A549 (cell line): ENCODE results near the gene SLC24A2.

Experiments used
- EP300 ChIP-seq, 2 experiments: fragments of >200 bp; sonication (Bioruptor Twin); formaldehyde crosslinking; IDR thresholded peaks; 2 replicates in 1 of 2; 3 replicates in 1 of 2; pipeline ENCODE4 v1.6.1; 2016 to 2017
- HOXB5 ChIP-seq: fragments of 250-450 bp; sonication (Bioruptor Pico); IDR thresholded peaks from 2 replicates; pipeline ENCODE4 v1.5.0; 2020; ENCODE audit warnings: mild to moderate bottlenecking, moderate library complexity
- KDM5A ChIP-seq: fragments of 200-600 bp; sonication (generic); IDR thresholded peaks from 2 replicates; pipeline ENCODE4 v1.6.1; 2016; ENCODE audit warnings: antibody characterized with exemption, mild to moderate bottlenecking
- MAZ ChIP-seq: fragments of 150-350 bp; IDR thresholded peaks from 2 replicates; pipeline ENCODE4 v1.6.1; 2014; ENCODE audit warnings: antibody characterized with exemption, low read depth, low read length, borderline replicate concordance
- POLR2A ChIP-seq: IDR thresholded peaks from 2 replicates; pipeline ENCODE4 v1.6.1; 2012; ENCODE audit warnings: mild to moderate bottlenecking, low read length
- RCOR1 ChIP-seq: fragments of 150-350 bp; IDR thresholded peaks from 2 replicates; pipeline ENCODE4 v1.6.1; 2014; ENCODE audit warnings: antibody characterized with exemption, low read length, low read depth
- RFX5 ChIP-seq: fragments of 450-650 bp; IDR thresholded peaks from 2 replicates; pipeline ENCODE4 v1.7.1; 2014; ENCODE audit warnings: antibody characterized with exemption, mild to moderate bottlenecking, moderate library complexity
- TF ChIP-seq, protein P1 (sequence below): fragments of >200 bp; sonication (Bioruptor Twin); formaldehyde crosslinking; IDR thresholded peaks from 3 replicates; pipeline ENCODE4 v1.5.1; 2016
- TF ChIP-seq, protein P2 (sequence below): IDR thresholded peaks from 2 replicates; pipeline ENCODE4 v1.6.1; 2012
- TF ChIP-seq, protein P3 (sequence below): IDR thresholded peaks from 2 replicates; pipeline ENCODE4 v1.6.1; 2012

DNA sequence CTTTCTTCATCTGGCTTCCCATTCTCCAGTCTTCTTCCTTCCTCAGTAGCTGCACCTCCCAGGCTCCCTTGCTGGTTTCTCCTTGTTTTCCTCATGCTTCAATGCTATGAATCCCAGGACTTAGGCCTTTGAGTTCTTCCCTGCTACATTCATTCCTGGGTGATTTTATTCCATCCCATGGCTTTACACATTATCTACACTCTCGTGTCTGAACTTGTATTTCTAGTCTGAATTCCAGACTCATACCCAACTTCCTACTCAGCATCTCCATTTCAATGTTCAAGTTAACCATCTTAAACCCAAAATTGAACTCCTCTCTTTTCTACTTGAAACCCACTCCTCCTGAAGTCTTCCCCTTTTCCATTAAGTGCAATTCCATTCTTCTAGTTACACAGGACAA, 20.0 kb downstream of the SLC24A2 start:
- TF ChIP-seq, protein P1, sequence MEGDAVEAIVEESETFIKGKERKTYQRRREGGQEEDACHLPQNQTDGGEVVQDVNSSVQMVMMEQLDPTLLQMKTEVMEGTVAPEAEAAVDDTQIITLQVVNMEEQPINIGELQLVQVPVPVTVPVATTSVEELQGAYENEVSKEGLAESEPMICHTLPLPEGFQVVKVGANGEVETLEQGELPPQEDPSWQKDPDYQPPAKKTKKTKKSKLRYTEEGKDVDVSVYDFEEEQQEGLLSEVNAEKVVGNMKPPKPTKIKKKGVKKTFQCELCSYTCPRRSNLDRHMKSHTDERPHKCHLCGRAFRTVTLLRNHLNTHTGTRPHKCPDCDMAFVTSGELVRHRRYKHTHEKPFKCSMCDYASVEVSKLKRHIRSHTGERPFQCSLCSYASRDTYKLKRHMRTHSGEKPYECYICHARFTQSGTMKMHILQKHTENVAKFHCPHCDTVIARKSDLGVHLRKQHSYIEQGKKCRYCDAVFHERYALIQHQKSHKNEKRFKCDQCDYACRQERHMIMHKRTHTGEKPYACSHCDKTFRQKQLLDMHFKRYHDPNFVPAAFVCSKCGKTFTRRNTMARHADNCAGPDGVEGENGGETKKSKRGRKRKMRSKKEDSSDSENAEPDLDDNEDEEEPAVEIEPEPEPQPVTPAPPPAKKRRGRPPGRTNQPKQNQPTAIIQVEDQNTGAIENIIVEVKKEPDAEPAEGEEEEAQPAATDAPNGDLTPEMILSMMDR, result no peak
- TF ChIP-seq, protein P2, sequence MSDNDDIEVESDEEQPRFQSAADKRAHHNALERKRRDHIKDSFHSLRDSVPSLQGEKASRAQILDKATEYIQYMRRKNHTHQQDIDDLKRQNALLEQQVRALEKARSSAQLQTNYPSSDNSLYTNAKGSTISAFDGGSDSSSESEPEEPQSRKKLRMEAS, result no peak
- TF ChIP-seq POLR2A (no peak), KDM5A (no peak), RFX5 (no peak), RCOR1 (no peak), MAZ (no peak), EP300 (IDR thresholded peaks at IDR 0.05) (no peak), HOXB5 (CRISPR knock-in tag) (no peak)
- TF ChIP-seq, protein P3, sequence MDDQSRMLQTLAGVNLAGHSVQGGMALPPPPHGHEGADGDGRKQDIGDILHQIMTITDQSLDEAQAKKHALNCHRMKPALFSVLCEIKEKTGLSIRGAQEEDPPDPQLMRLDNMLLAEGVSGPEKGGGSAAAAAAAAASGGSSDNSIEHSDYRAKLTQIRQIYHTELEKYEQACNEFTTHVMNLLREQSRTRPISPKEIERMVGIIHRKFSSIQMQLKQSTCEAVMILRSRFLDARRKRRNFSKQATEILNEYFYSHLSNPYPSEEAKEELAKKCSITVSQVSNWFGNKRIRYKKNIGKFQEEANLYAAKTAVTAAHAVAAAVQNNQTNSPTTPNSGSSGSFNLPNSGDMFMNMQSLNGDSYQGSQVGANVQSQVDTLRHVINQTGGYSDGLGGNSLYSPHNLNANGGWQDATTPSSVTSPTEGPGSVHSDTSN, result no peak
